Peyer's patch (tissue), 4 donors: Measurements from ENCODE around the gene SCAI. TPM values are rescaled to one million over a fixed set of nuclear protein-coding genes. Genes with fewer than 3 reads are reported as not detected.

Source experiments
- DNase-seq, 3 donors: peaks; one replicate each; pipeline ENCODE4 v3.0.0-alpha.2; 2017 to 2019
- H3K27ac ChIP-seq, 4 donors: fragments of 200-600 bp; sonication (generic); one replicate each; pipeline ENCODE4 v1.5.1; 2016 to 2019
- H3K27me3 ChIP-seq, 2 donors: fragments of 200-600 bp; sonication (generic); one replicate each; pipeline ENCODE4 v1.5.1; 2019
- H3K36me3 ChIP-seq, 3 donors: fragments of 200-600 bp; sonication (generic); one replicate each; pipeline ENCODE4 v1.5.1; 2016 to 2019
- H3K4me1 ChIP-seq, 4 donors: fragments of 200-600 bp; sonication (generic); one replicate each; pipeline ENCODE4 v1.5.1; 2016 to 2019
- H3K4me3 ChIP-seq, 4 donors: fragments of 200-600 bp; sonication (generic); 1 replicate in 3 of 4; 2 replicates in 1 of 4; pipeline ENCODE4 v1.5.1; 2016 to 2019; ENCODE audit warnings: mild to moderate bottlenecking in 1 of 4
- H3K9me3 ChIP-seq, 4 donors: fragments of 200-600 bp; sonication (generic); one replicate each; pipeline ENCODE4 v1.5.1; 2016 to 2019; ENCODE audit warnings: mild to moderate bottlenecking in 1 of 4
- CTCF ChIP-seq, 6 experiments: fragments of 450-650 bp in 4 of 6; fragments of 200-600 bp in 2 of 6; sonication (generic) in 1 of 6; IDR thresholded peaks; one replicate each; pipeline ENCODE4 v1.5.1; 2017 to 2019; ENCODE audit warnings: antibody characterized with exemption in 6 of 6, mild to moderate bottlenecking in 3 of 6, moderate library complexity in 1 of 6
- POLR2A ChIP-seq, 2 donors: fragments of 450-650 bp; IDR thresholded peaks; one replicate each; pipeline ENCODE4 v1.5.1; 2017; ENCODE audit warnings: antibody characterized with exemption in 2 of 2, mild to moderate bottlenecking in 2 of 2, moderate library complexity in 2 of 2
- total RNA-seq, 4 donors: library from RNA; depleted of rRNA; stranded (reverse); fragments of >200 nt; gene quantifications; one replicate each; pipeline ENCODE4 v1.1.0, GENCODE V29; 2016

The SCAI gene
- total RNA-seq, 4 donors from 2014 or later: 8.7 to 32.2 (median 11.7) TPM

- TF ChIP-seq CTCF (IDR thresholded peaks at IDR 0.05): no peak
- TF ChIP-seq POLR2A (IDR thresholded peaks at IDR 0.05): no peak
- Histone ChIP-seq H3K27ac (no peak overlapping the region), H3K27me3 (no peaks in the 10 kb centered on the region), H3K9me3 (no peaks in the 10 kb centered on the region), H3K36me3 (no peaks in the 10 kb centered on the region), H3K4me1 (no peaks in the 10 kb centered on the region), H3K4me3 (no peak overlapping the region)
- no peak for DNase-seq
Observed at GRCh38 chr9:125106285-125106893, 36.9 kb downstream of the SCAI start.

DNA sequence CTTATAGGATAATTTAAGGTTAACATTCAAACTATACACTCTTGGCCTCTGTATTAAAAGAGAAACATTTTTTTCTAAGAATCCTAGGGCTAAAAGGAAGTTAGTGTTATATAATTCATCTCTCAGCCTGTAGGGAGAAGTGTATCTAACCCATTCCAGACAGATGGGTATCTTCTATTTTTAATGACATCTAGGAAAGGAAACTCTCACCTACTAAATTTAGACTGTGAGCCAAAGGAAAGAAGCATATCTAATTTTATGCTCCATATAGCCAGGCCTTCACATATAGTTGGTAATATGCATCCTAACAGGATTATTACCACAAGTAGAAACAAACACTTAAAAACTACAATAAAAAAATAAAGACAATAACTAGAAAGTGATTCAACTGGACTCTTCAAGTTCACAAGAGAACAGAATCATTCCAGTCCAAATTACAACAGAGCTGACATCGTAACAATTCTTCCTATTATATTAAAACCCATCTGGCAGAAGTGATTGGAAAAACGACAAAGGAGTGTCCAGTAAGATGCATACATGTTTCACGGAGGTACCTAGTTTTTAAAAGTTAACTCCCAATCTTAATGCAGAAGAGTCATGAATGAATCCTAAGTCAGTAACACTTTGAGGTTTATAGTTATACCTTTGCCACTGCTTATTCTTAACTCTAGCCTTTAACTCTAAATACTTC lies 39.4 kb downstream of the SCAI start:
- Histone ChIP-seq H3K4me1 (no peaks in the 10 kb centered on the region), H3K36me3 (no peaks in the 10 kb centered on the region), H3K27ac (no peak overlapping the region)

DNA sequence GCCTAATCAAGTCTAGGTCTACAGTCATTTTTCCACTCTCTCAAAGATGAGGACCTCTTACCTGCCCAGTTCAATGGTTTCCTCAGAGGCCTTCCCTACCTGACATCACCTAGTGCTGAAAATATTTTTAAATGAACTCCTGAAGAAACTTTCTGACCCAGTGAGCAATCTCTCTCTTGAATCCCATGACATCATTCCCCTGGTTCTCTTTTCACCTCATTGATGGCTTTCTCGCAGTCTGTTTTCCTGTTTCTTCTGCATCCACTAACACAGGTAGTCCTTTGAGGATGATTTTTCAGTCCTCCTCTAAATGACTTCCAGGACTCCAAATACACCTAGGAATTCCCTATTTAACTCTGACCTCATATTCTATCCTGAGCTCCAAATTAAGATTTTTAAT lies 40.3 kb downstream of the SCAI start:
- no peak overlapping the region for H3K27ac ChIP-seq
- H3K9me3 ChIP-seq: no peaks in the 10 kb centered on the region
- no peak for TF ChIP-seq CTCF (IDR thresholded peaks at IDR 0.05)
- no peak for TF ChIP-seq POLR2A (IDR thresholded peaks at IDR 0.05)
- no peak for DNase-seq
- no peaks in the 10 kb centered on the region for H3K27me3 ChIP-seq
- no peaks in the 10 kb centered on the region for H3K36me3 ChIP-seq
- H3K4me1 ChIP-seq: no peaks in the 10 kb centered on the region
- H3K4me3 ChIP-seq: no peak overlapping the region

More for the DNA sequence above, 39.4 kb downstream of the SCAI start:
- H3K4me3 ChIP-seq: no peak overlapping the region
- H3K27me3 ChIP-seq: no peaks in the 10 kb centered on the region
- TF ChIP-seq CTCF (IDR thresholded peaks at IDR 0.05) (no peak), POLR2A (IDR thresholded peaks at IDR 0.05) (no peak)
- no peak for DNase-seq
- no peaks in the 10 kb centered on the region for H3K9me3 ChIP-seq

GRCh38 chr9:125100822-125101221 lies 42.5 kb downstream of the SCAI start:
- TF ChIP-seq CTCF (IDR thresholded peaks at IDR 0.05) (no peak), POLR2A (IDR thresholded peaks at IDR 0.05) (no peak)
- no peak overlapping the region for H3K27ac ChIP-seq
- no peaks in the 10 kb centered on the region for H3K9me3 ChIP-seq
- H3K36me3 ChIP-seq: no peaks in the 10 kb centered on the region
- no peak overlapping the region for H3K4me3 ChIP-seq
- no peaks in the 10 kb centered on the region for H3K4me1 ChIP-seq
- no peak for DNase-seq
- H3K27me3 ChIP-seq: no peaks in the 10 kb centered on the region

- Histone ChIP-seq H3K4me3 (no peak overlapping the region), H3K36me3 (no peaks in the 10 kb centered on the region), H3K9me3 (no peaks in the 10 kb centered on the region), H3K4me1 (no peaks in the 10 kb centered on the region), H3K27ac (no peak overlapping the region), H3K27me3 (no peaks in the 10 kb centered on the region)
- TF ChIP-seq POLR2A (IDR thresholded peaks at IDR 0.05) (no peak), CTCF (IDR thresholded peaks at IDR 0.05) (no peak)
- no peak for DNase-seq
Observed at GRCh38 chr9:125099816-125100215, 43.5 kb downstream of the SCAI start.
